Pancreas (tissue), 10 donors: ENCODE results near the gene C2CD5. TPM values are rescaled to one million over a fixed set of nuclear protein-coding genes. Genes with fewer than 3 reads are reported as not detected.
"Not testable (repeated sequence)": the region's sequence is repeated elsewhere in the genome, so short reads cannot be mapped to it uniquely, and the experiment has no call there.

ENCODE experiments used
- ATAC-seq, 4 donors: fragments of 200-7000 bp; cut with Tn5 transposase; one replicate each; pipeline versions ENCODE4 v1.8.0 to v1.9.1; 2020; ENCODE audit warnings: mild to moderate bottlenecking in 4 of 4, moderate library complexity in 4 of 4
- DNase-seq, 6 donors: peaks; one replicate each; pipeline ENCODE4 v3.0.0-alpha.2; 2020
- FAIRE-seq: peaks from 2 replicates; lab custom pipeline; 2012; peaks lifted over from hg19 to GRCh38; lab: Jason Lieb, UNC
- H3K27ac ChIP-seq, 4 donors: fragments of 200-600 bp; sonication (generic); 1 replicate in 3 of 4; 2 replicates in 1 of 4; pipeline versions ENCODE4 v1.5.0 to v1.8.0; 2020
- H3K27me3 ChIP-seq, 4 donors: fragments of 200-600 bp; one replicate each; pipeline ENCODE4 v1.8.0; 2021
- H3K36me3 ChIP-seq, 3 donors: fragments of 200-600 bp; sonication (generic) in 1 of 3; one replicate each; pipeline versions ENCODE4 v1.5.0 to v1.8.0; 2020 to 2021
- H3K4me1 ChIP-seq, 3 donors: fragments of 200-600 bp; one replicate each; pipeline ENCODE4 v1.8.0; 2021
- H3K4me3 ChIP-seq, 4 donors: fragments of 200-600 bp; sonication (generic) in 2 of 4; one replicate each; pipeline versions ENCODE4 v1.5.0 to v1.8.0; 2020 to 2021
- H3K9me3 ChIP-seq, 4 donors: fragments of 200-600 bp; one replicate each; pipeline ENCODE4 v1.8.0; 2021
- CTCF ChIP-seq, 4 donors: fragments of 200-600 bp; sonication (generic) in 3 of 4; IDR thresholded peaks; one replicate each; pipeline versions ENCODE4 v1.5.0 to v1.8.0; 2021; ENCODE audit warnings: antibody characterized with exemption in 4 of 4
- WGBS, 2 donors: extraction: QIAGEN DNeasy Blood & Tissue Kit; methylation state at CpG; one replicate each; pipeline ENCODE4 v1.1.7; 2013; 5-methylcytosine and 5-hydroxymethylcytosine counted together
- intact Hi-C, 3 donors: fragments of 100-400 bp; cut with DNase I; formaldehyde crosslinking; loops; one replicate each; pipeline versions ENCODE4 v1.11.1 to v1.14.2; 2022
- polyA plus RNA-seq, 2 donors: library from polyadenylated mRNA; stranded (reverse); fragments of 200-250 nt; gene quantifications; one replicate each; pipeline ENCODE4 v1.2.3, GENCODE V29; 2013
- total RNA-seq, 6 donors: library from RNA; stranded (reverse); fragmentation: NEBNext Ultra II Directional in 4 of 6; extraction: Animal tissue kit (Norgen Biotek cat#: 25700) in 4 of 6; gene quantifications; one replicate each; pipeline versions ENCODE4 v1.2.1 to v1.2.4, GENCODE V29; 2021 to 2023
- donor health status: healthy with polysubstance abuse.
- donor health status: DM: no; HTN: no; CAD: no; lungs with moderate emphysema.
- donor health status: DM: no; HTN: no; CAD: no.
- donor health status: control.
- donor health status: control.
- donor health status: Bipolar disorder and iron deficiency.
- donor health status: DM: yes; HTN: yes; CAD: no.
- donor health status: DM: no; HTN: no; CAD: no.
- donor health status: DM: no; HTN: no; CAD: no.
- donor health status: DM: yes; HTN: yes; CAD: no.

The C2CD5 gene
- total and polyA plus RNA-seq, 8 donors: 9.6 to 26.3 (median 16.1) TPM

GRCh38 chr12:22569253-22569652 is 24.9 kb upstream of the C2CD5 start:
- no peaks in the 10 kb centered on the region for H3K4me1 ChIP-seq
- DNase-seq (no peak), FAIRE-seq (no peak), ATAC-seq (no peak)
- no peak overlapping the region for H3K27ac ChIP-seq
- H3K27me3 ChIP-seq: no peaks in the 10 kb centered on the region
- H3K4me3 ChIP-seq: no peak overlapping the region
- TF ChIP-seq CTCF (IDR thresholded peaks at IDR 0.05): no peak
- intact Hi-C loops: no loop called here
- no peaks in the 10 kb centered on the region for H3K9me3 ChIP-seq
- H3K36me3 ChIP-seq: no peaks in the 10 kb centered on the region

- Histone ChIP-seq H3K36me3 (no peaks in the 10 kb centered on the region), H3K9me3 (no peaks in the 10 kb centered on the region), H3K27me3 (no peaks in the 10 kb centered on the region), H3K4me1 (no peaks in the 10 kb centered on the region), H3K27ac (peak overlapping the region in 2 of 4 donors; percentile 19 to 35), H3K4me3 (no peak overlapping the region)
- DNase-seq (no peak), FAIRE-seq (no peak), ATAC-seq (peak; percentile 46 to 81 (median 66))
- WGBS, 2 donors: 19 to 20% methylated on average over 4 of the region's 4 CpGs
- intact Hi-C loops: no loop called here
- no peak for TF ChIP-seq CTCF (IDR thresholded peaks at IDR 0.05)
These were observed 18.0 kb upstream of the C2CD5 start for GRCh38 chr12:22562036-22563028.

GRCh38 chr12:22554750-22555149 is 10.4 kb upstream of the C2CD5 start:
- intact Hi-C loops, DNase-seq, H3K36me3 ChIP-seq, H3K4me1 ChIP-seq, FAIRE-seq, ATAC-seq, H3K27ac ChIP-seq, H3K9me3 ChIP-seq, H3K27me3 ChIP-seq, H3K4me3 ChIP-seq: not testable (repeated sequence)
- WGBS, 2 donors: 88 to 90% methylated on average over 4 of the region's 4 CpGs

- Histone ChIP-seq H3K4me1 (no peaks in the 10 kb centered on the region), H3K27ac (no peak overlapping the region), H3K9me3 (no peaks in the 10 kb centered on the region), H3K27me3 (no peaks in the 10 kb centered on the region), H3K36me3 (no peaks in the 10 kb centered on the region), H3K4me3 (no peak overlapping the region)
- FAIRE-seq: no peak
- intact Hi-C loops: no loop called here
- ATAC-seq: no peak
- no peak for TF ChIP-seq CTCF (IDR thresholded peaks at IDR 0.05)
- DNase-seq: no peak
These were observed 7.3 kb upstream of the C2CD5 start for GRCh38 chr12:22551624-22552023.

GRCh38 chr12:22545255-22545654 is 913 bp upstream of the C2CD5 start:
- TF ChIP-seq CTCF (IDR thresholded peaks at IDR 0.05): no peak
- H3K4me1 ChIP-seq: peaks cover 0 to 16% (median 0%) of the 10 kb centered on the region in 3 donors
- no peaks in the 10 kb centered on the region for H3K36me3 ChIP-seq
- DNase-seq (no peak), ATAC-seq (no peak), FAIRE-seq (no peak)
- 95% methylated on average over 6 of the region's 6 CpGs for WGBS, 2 donors
- intact Hi-C loops: loop anchor here in 1 of 3 donors (10.0 kb wide), 1 partner anchor 80 kb away; the partner anchor contains the start of gene ETNK1
- no peak overlapping the region for H3K27ac ChIP-seq
- no peaks in the 10 kb centered on the region for H3K9me3 ChIP-seq
- no peak overlapping the region for H3K4me3 ChIP-seq
- no peaks in the 10 kb centered on the region for H3K27me3 ChIP-seq
